Measurements from ENCODE around the gene PODXL2.

- TF ChIP-seq, protein P1, sequence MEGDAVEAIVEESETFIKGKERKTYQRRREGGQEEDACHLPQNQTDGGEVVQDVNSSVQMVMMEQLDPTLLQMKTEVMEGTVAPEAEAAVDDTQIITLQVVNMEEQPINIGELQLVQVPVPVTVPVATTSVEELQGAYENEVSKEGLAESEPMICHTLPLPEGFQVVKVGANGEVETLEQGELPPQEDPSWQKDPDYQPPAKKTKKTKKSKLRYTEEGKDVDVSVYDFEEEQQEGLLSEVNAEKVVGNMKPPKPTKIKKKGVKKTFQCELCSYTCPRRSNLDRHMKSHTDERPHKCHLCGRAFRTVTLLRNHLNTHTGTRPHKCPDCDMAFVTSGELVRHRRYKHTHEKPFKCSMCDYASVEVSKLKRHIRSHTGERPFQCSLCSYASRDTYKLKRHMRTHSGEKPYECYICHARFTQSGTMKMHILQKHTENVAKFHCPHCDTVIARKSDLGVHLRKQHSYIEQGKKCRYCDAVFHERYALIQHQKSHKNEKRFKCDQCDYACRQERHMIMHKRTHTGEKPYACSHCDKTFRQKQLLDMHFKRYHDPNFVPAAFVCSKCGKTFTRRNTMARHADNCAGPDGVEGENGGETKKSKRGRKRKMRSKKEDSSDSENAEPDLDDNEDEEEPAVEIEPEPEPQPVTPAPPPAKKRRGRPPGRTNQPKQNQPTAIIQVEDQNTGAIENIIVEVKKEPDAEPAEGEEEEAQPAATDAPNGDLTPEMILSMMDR (conservative IDR thresholded peaks at IDR 0.05; ENCODE audit: low read depth in 2 of 2) = no peak
- no peak for TF ChIP-seq EZH2 (IDR thresholded peaks at IDR 0.05; ENCODE audit: low read depth, unreplicated experiment)
- no peak for TF ChIP-seq POLR2AphosphoS5 (IDR thresholded peaks at IDR 0.05; ENCODE audit: low read depth)
- TF ChIP-seq STAT1 (IDR thresholded peaks at IDR 0.05; ENCODE audit: unreplicated experiment) = no peak
- TF ChIP-seq, protein P2, sequence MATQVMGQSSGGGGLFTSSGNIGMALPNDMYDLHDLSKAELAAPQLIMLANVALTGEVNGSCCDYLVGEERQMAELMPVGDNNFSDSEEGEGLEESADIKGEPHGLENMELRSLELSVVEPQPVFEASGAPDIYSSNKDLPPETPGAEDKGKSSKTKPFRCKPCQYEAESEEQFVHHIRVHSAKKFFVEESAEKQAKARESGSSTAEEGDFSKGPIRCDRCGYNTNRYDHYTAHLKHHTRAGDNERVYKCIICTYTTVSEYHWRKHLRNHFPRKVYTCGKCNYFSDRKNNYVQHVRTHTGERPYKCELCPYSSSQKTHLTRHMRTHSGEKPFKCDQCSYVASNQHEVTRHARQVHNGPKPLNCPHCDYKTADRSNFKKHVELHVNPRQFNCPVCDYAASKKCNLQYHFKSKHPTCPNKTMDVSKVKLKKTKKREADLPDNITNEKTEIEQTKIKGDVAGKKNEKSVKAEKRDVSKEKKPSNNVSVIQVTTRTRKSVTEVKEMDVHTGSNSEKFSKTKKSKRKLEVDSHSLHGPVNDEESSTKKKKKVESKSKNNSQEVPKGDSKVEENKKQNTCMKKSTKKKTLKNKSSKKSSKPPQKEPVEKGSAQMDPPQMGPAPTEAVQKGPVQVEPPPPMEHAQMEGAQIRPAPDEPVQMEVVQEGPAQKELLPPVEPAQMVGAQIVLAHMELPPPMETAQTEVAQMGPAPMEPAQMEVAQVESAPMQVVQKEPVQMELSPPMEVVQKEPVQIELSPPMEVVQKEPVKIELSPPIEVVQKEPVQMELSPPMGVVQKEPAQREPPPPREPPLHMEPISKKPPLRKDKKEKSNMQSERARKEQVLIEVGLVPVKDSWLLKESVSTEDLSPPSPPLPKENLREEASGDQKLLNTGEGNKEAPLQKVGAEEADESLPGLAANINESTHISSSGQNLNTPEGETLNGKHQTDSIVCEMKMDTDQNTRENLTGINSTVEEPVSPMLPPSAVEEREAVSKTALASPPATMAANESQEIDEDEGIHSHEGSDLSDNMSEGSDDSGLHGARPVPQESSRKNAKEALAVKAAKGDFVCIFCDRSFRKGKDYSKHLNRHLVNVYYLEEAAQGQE (IDR thresholded peaks at IDR 0.05; ENCODE audit: unreplicated experiment) = no peak
- no peak for TF ChIP-seq EZH2phosphoT487 (IDR thresholded peaks at IDR 0.05; ENCODE audit: unreplicated experiment)
- no peak for TF ChIP-seq NANOG (IDR thresholded peaks at IDR 0.05; ENCODE audit: borderline replicate concordance)
Measured at GRCh38 chr3:127722091-127722784, 93.3 kb downstream of the PODXL2 start.
